Measurements from ENCODE around the gene USP5.
"Not testable (repeated sequence)": the region's sequence is repeated elsewhere in the genome, so short reads cannot be mapped to it uniquely, and the experiment has no call there.

Gene USP5

GRCh38 chr12:6889775-6890573 lies 38.0 kb downstream of the USP5 start:
- not testable (repeated sequence) for H3K36me3 ChIP-seq (ENCODE audit: control insufficient read depth, insufficient read depth, low read length); H3K9me3 ChIP-seq (ENCODE audit: control insufficient read depth, low read length); H3K4me3 ChIP-seq (ENCODE audit: low read length); H3K27me3 ChIP-seq (ENCODE audit: control insufficient read depth, insufficient read depth, low read length)
- peak overlapping the region; percentile 61 for H3K9ac ChIP-seq (ENCODE audit: low read length)
- peaks cover 12% of the 10 kb centered on the region for H3K4me1 ChIP-seq (ENCODE audit: control insufficient read depth, insufficient read depth, low read length)

GRCh38 chr12:6890789-6891645 lies 39.1 kb downstream of the USP5 start:
- Histone ChIP-seq H3K36me3 (ENCODE audit: control insufficient read depth, insufficient read depth, low read length) (no peaks in the 10 kb centered on the region), H3K4me1 (ENCODE audit: control insufficient read depth, insufficient read depth, low read length) (peaks cover 12% of the 10 kb centered on the region), H3K4me3 (ENCODE audit: low read length) (peak overlapping the region; percentile 69), H3K9me3 (ENCODE audit: control insufficient read depth, low read length) (no peaks in the 10 kb centered on the region), H3K9ac (ENCODE audit: low read length) (peak overlapping the region; percentile 86), H3K27me3 (ENCODE audit: control insufficient read depth, insufficient read depth, low read length) (no peaks in the 10 kb centered on the region)

- peak overlapping the region; percentile 86 for H3K9ac ChIP-seq (ENCODE audit: low read length)
- H3K36me3 ChIP-seq (ENCODE audit: control insufficient read depth, insufficient read depth, low read length): no peaks in the 10 kb centered on the region
- H3K4me3 ChIP-seq (ENCODE audit: low read length): peak overlapping the region; percentile 69
- peaks cover 12% of the 10 kb centered on the region for H3K4me1 ChIP-seq (ENCODE audit: control insufficient read depth, insufficient read depth, low read length)
- no peaks in the 10 kb centered on the region for H3K27me3 ChIP-seq (ENCODE audit: control insufficient read depth, insufficient read depth, low read length)
- H3K9me3 ChIP-seq (ENCODE audit: control insufficient read depth, low read length): no peaks in the 10 kb centered on the region
These were observed 39.7 kb downstream of the USP5 start for GRCh38 chr12:6891646-6892001.

- H3K27me3 ChIP-seq (ENCODE audit: control insufficient read depth, insufficient read depth, low read length); H3K4me3 ChIP-seq (ENCODE audit: low read length); H3K9ac ChIP-seq (ENCODE audit: low read length); H3K9me3 ChIP-seq (ENCODE audit: control insufficient read depth, low read length); H3K36me3 ChIP-seq (ENCODE audit: control insufficient read depth, insufficient read depth, low read length): not testable (repeated sequence)
- H3K4me1 ChIP-seq (ENCODE audit: control insufficient read depth, insufficient read depth, low read length): peaks cover 12% of the 10 kb centered on the region
These were observed 40.7 kb downstream of the USP5 start for GRCh38 chr12:6892683-6893082.

- Histone ChIP-seq H3K4me1 (ENCODE audit: control insufficient read depth, insufficient read depth, low read length) (peaks cover 13% of the 10 kb centered on the region), H3K9ac (ENCODE audit: low read length) (no peak overlapping the region), H3K9me3 (ENCODE audit: control insufficient read depth, low read length) (no peaks in the 10 kb centered on the region), H3K4me3 (ENCODE audit: low read length) (no peak overlapping the region), H3K36me3 (ENCODE audit: control insufficient read depth, insufficient read depth, low read length) (no peaks in the 10 kb centered on the region), H3K27me3 (ENCODE audit: control insufficient read depth, insufficient read depth, low read length) (no peaks in the 10 kb centered on the region)
These were observed 42.4 kb downstream of the USP5 start for GRCh38 chr12:6894321-6894720.

GRCh38 chr12:6896846-6897435 lies 45.0 kb downstream of the USP5 start:
- Histone ChIP-seq H3K9me3 (ENCODE audit: control insufficient read depth, low read length) (no peaks in the 10 kb centered on the region), H3K36me3 (ENCODE audit: control insufficient read depth, insufficient read depth, low read length) (no peaks in the 10 kb centered on the region), H3K9ac (ENCODE audit: low read length) (no peak overlapping the region), H3K4me3 (ENCODE audit: low read length) (no peak overlapping the region), H3K4me1 (ENCODE audit: control insufficient read depth, insufficient read depth, low read length) (peaks cover 10% of the 10 kb centered on the region), H3K27me3 (ENCODE audit: control insufficient read depth, insufficient read depth, low read length) (no peaks in the 10 kb centered on the region)

- H3K9me3 ChIP-seq (ENCODE audit: control insufficient read depth, low read length): no peaks in the 10 kb centered on the region
- no peak overlapping the region for H3K4me3 ChIP-seq (ENCODE audit: low read length)
- H3K36me3 ChIP-seq (ENCODE audit: control insufficient read depth, insufficient read depth, low read length): no peaks in the 10 kb centered on the region
- no peak overlapping the region for H3K9ac ChIP-seq (ENCODE audit: low read length)
- H3K4me1 ChIP-seq (ENCODE audit: control insufficient read depth, insufficient read depth, low read length): peaks cover 13% of the 10 kb centered on the region
- no peaks in the 10 kb centered on the region for H3K27me3 ChIP-seq (ENCODE audit: control insufficient read depth, insufficient read depth, low read length)
These were observed 47.5 kb downstream of the USP5 start for GRCh38 chr12:6899427-6899826.

GRCh38 chr12:6899837-6900519 lies 48.0 kb downstream of the USP5 start:
- H3K4me1 ChIP-seq (ENCODE audit: control insufficient read depth, insufficient read depth, low read length): peaks cover 15% of the 10 kb centered on the region
- no peak overlapping the region for H3K9ac ChIP-seq (ENCODE audit: low read length)
- no peaks in the 10 kb centered on the region for H3K9me3 ChIP-seq (ENCODE audit: control insufficient read depth, low read length)
- H3K27me3 ChIP-seq (ENCODE audit: control insufficient read depth, insufficient read depth, low read length): no peaks in the 10 kb centered on the region
- no peaks in the 10 kb centered on the region for H3K36me3 ChIP-seq (ENCODE audit: control insufficient read depth, insufficient read depth, low read length)
- no peak overlapping the region for H3K4me3 ChIP-seq (ENCODE audit: low read length)

GRCh38 chr12:6902448-6902847 lies 50.5 kb downstream of the USP5 start:
- Histone ChIP-seq H3K27me3 (ENCODE audit: control insufficient read depth, insufficient read depth, low read length) (no peaks in the 10 kb centered on the region), H3K9ac (ENCODE audit: low read length) (no peak overlapping the region), H3K9me3 (ENCODE audit: control insufficient read depth, low read length) (no peaks in the 10 kb centered on the region), H3K36me3 (ENCODE audit: control insufficient read depth, insufficient read depth, low read length) (no peaks in the 10 kb centered on the region), H3K4me1 (ENCODE audit: control insufficient read depth, insufficient read depth, low read length) (peaks cover 21% of the 10 kb centered on the region), H3K4me3 (ENCODE audit: low read length) (no peak overlapping the region)

- Histone ChIP-seq H3K9me3 (ENCODE audit: control insufficient read depth, low read length) (no peaks in the 10 kb centered on the region), H3K27me3 (ENCODE audit: control insufficient read depth, insufficient read depth, low read length) (no peaks in the 10 kb centered on the region), H3K9ac (ENCODE audit: low read length) (no peak overlapping the region), H3K4me1 (ENCODE audit: control insufficient read depth, insufficient read depth, low read length) (peaks cover 21% of the 10 kb centered on the region), H3K36me3 (ENCODE audit: control insufficient read depth, insufficient read depth, low read length) (no peaks in the 10 kb centered on the region), H3K4me3 (ENCODE audit: low read length) (no peak overlapping the region)
These were observed 51.8 kb downstream of the USP5 start for GRCh38 chr12:6903722-6904121.

GRCh38 chr12:6904280-6905276 lies 52.6 kb downstream of the USP5 start, which contains the start of gene LRRC23:
TSS of gene LRRC23 (plus strand) at chr12:6904822. CDS start at chr12:6905634, 812 bp downstream.
- H3K4me3 ChIP-seq (ENCODE audit: low read length): peak within 1 kb of the TSS; percentile 63
- no peaks in the 10 kb centered on the region for H3K9me3 ChIP-seq (ENCODE audit: control insufficient read depth, low read length)
- H3K27me3 ChIP-seq (ENCODE audit: control insufficient read depth, insufficient read depth, low read length): no peaks in the 10 kb centered on the region
- H3K4me1 ChIP-seq (ENCODE audit: control insufficient read depth, insufficient read depth, low read length): peaks cover 17% of the 10 kb centered on the region
- H3K36me3 ChIP-seq (ENCODE audit: control insufficient read depth, insufficient read depth, low read length): no peaks in the 10 kb centered on the region
- H3K9ac ChIP-seq (ENCODE audit: low read length): peak within 1 kb of the TSS; percentile 71

Data from mucosa of stomach (tissue), 1 donor.